Uterus (tissue), 2 donors: ENCODE data around the gene SAP30BP.

Experiments used
- CTCF ChIP-seq, 4 experiments: fragments of 200-600 bp in 2 of 4; fragments of 450-650 bp in 2 of 4; sonication (generic) in 2 of 4; IDR thresholded peaks; one replicate each; pipeline ENCODE4 v1.5.1; 2016 to 2019; ENCODE audit warnings: antibody characterized with exemption in 4 of 4, mild to moderate bottlenecking in 2 of 4, moderate library complexity in 1 of 4
- POLR2A ChIP-seq, 2 donors: fragments of 450-650 bp; IDR thresholded peaks; one replicate each; pipeline ENCODE4 v1.6.1; 2016; ENCODE audit warnings: antibody characterized with exemption in 2 of 2, mild to moderate bottlenecking in 1 of 2, moderate library complexity in 1 of 2

- TF ChIP-seq CTCF (IDR thresholded peaks at IDR 0.05) (no peak), POLR2A (IDR thresholded peaks at IDR 0.05) (no peak)
These were observed 32.8 kb upstream of the SAP30BP start for GRCh38 chr17:75634376-75634740.
